ENCODE results near the gene PCDHGA6.
"Not testable (repeated sequence)": the region's sequence is repeated elsewhere in the genome, so short reads cannot be mapped to it uniquely, and the experiment has no call there.

Gene PCDHGA6

GRCh38 chr5:141409598-141410306 is 36.1 kb downstream of the PCDHGA6 start:
- H3K4me3 Mint-ChIP-seq, result no peak overlapping the region
- H3K4me1 Mint-ChIP-seq, result peaks cover 18% of the 10 kb centered on the region
- peaks cover 85% of the 10 kb centered on the region for H3K27me3 Mint-ChIP-seq
- H3K9me3 Mint-ChIP-seq, result peaks cover 10% of the 10 kb centered on the region
- ATAC-seq (replicated peaks; ENCODE audit: extremely low read depth, poor library complexity, severe bottlenecking), result no peak
- no peak for DNase-seq (ENCODE audit: low spot score in 2 of 2)
- peaks cover 9% of the 10 kb centered on the region for H3K36me3 Mint-ChIP-seq (ENCODE audit: insufficient read depth)
- no peak overlapping the region for H3K27ac Mint-ChIP-seq (ENCODE audit: low read depth)

- Mint-ChIP-seq H3K9me3 (peaks cover 10% of the 10 kb centered on the region), H3K4me3 (no peak overlapping the region), H3K4me1 (peaks cover 18% of the 10 kb centered on the region), H3K27me3 (peaks cover 85% of the 10 kb centered on the region), H3K27ac (ENCODE audit: low read depth) (no peak overlapping the region), H3K36me3 (ENCODE audit: insufficient read depth) (peaks cover 9% of the 10 kb centered on the region)
- DNase-seq (ENCODE audit: low spot score in 2 of 2) (no peak), ATAC-seq (replicated peaks; ENCODE audit: extremely low read depth, poor library complexity, severe bottlenecking) (no peak)
Observed at GRCh38 chr5:141411575-141411974, 37.9 kb downstream of the PCDHGA6 start.

DNA sequence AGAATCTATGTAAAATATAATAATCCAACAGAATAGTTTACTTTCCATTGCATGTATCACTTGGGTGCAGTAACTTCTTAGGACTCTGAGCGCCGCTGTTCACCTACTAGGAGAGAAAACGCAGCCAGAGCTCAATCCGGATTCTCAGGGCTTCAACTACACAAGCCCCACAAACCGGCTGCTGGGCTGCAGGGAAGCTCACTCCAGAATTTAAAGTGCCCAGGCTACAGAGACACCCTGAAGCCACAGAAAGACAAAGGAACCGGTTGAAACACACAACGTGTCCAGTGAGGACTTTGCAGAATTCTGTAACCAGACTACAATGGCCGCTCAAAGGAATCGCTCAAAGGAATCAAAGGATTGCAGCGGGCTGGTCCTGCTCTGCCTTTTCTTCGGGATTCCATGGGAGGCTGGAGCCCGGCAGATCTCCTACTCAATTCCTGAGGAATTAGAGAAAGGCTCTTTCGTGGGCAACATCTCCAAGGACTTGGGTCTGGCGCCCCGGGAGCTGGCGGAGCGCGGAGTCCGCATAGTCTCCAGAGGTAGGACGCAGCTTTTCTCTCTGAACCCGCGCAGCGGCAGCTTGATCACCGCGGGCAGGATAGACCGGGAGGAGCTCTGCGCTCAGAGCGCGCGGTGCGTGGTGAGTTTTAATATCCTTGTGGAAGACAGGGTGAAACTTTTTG is 39.3 kb downstream of the PCDHGA6 start, which contains the start of gene PCDHGA10:
PCDHGA10 (plus strand) TSS at position 134 of the 686 bp plus-strand sequence; CDS start at position 323, 189 bp downstream.
- Mint-ChIP-seq H3K9me3 (peaks cover 14% of the 10 kb centered on the region), H3K27me3 (peaks cover 88% of the 10 kb centered on the region), H3K4me3 (peak within 1 kb of the TSS; percentile 79), H3K4me1 (peaks cover 18% of the 10 kb centered on the region), H3K27ac (ENCODE audit: low read depth) (no peak within 1 kb of the TSS), H3K36me3 (ENCODE audit: insufficient read depth) (peaks cover 7% of the 10 kb centered on the region)
- ATAC-seq (replicated peaks; ENCODE audit: extremely low read depth, poor library complexity, severe bottlenecking), result peak; percentile 61
- DNase-seq (ENCODE audit: low spot score in 2 of 2), result no peak

- DNase-seq (ENCODE audit: low spot score in 2 of 2) (no peak), ATAC-seq (replicated peaks; ENCODE audit: extremely low read depth, poor library complexity, severe bottlenecking) (no peak)
- Mint-ChIP-seq H3K27ac (ENCODE audit: low read depth) (no peak overlapping the region), H3K9me3 (peaks cover 16% of the 10 kb centered on the region), H3K27me3 (peaks cover 88% of the 10 kb centered on the region), H3K4me1 (peaks cover 18% of the 10 kb centered on the region), H3K4me3 (peak overlapping the region; percentile 79), H3K36me3 (ENCODE audit: insufficient read depth) (peaks cover 11% of the 10 kb centered on the region)
Observed at GRCh38 chr5:141413540-141414069, 39.9 kb downstream of the PCDHGA6 start.

- Mint-ChIP-seq H3K4me1 (peaks cover 18% of the 10 kb centered on the region), H3K9me3 (peaks cover 11% of the 10 kb centered on the region), H3K27me3 (peaks cover 86% of the 10 kb centered on the region)
- not testable (repeated sequence) for H3K4me3 Mint-ChIP-seq; H3K27ac Mint-ChIP-seq (ENCODE audit: low read depth); ATAC-seq (replicated peaks; ENCODE audit: extremely low read depth, poor library complexity, severe bottlenecking); H3K36me3 Mint-ChIP-seq (ENCODE audit: insufficient read depth); DNase-seq (ENCODE audit: low spot score in 2 of 2)
Observed at GRCh38 chr5:141414548-141415274, 41.0 kb downstream of the PCDHGA6 start.

DNA sequence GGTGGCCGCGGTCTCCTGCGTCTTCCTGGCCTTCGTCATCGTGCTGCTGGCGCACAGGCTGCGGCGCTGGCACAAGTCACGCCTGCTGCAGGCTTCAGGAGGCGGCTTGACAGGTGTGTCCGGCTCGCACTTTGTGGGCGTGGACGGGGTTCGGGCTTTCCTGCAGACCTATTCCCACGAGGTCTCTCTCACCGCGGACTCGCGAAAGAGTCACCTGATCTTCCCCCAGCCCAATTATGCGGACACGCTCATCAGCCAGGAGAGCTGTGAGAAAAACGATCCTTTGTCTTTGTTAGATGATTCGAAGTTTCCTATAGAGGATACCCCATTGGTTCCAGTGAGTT is 41.6 kb downstream of the PCDHGA6 start:
- Mint-ChIP-seq H3K36me3 (ENCODE audit: insufficient read depth) (peaks cover 10% of the 10 kb centered on the region), H3K27me3 (peaks cover 86% of the 10 kb centered on the region), H3K4me1 (peaks cover 18% of the 10 kb centered on the region)
- H3K27ac Mint-ChIP-seq (ENCODE audit: low read depth); H3K9me3 Mint-ChIP-seq; DNase-seq (ENCODE audit: low spot score in 2 of 2); ATAC-seq (replicated peaks; ENCODE audit: extremely low read depth, poor library complexity, severe bottlenecking); H3K4me3 Mint-ChIP-seq: not testable (repeated sequence)

GRCh38 chr5:141417494-141418172 is 43.9 kb downstream of the PCDHGA6 start, which contains the start of gene PCDHGB7:
TSS of gene PCDHGB7 (plus strand) at chr5:141417677. CDS start at chr5:141417860, 183 bp downstream.
- H3K27me3 Mint-ChIP-seq, result peaks cover 92% of the 10 kb centered on the region
- peaks cover 18% of the 10 kb centered on the region for H3K36me3 Mint-ChIP-seq (ENCODE audit: insufficient read depth)
- not testable (repeated sequence) for DNase-seq (ENCODE audit: low spot score in 2 of 2); ATAC-seq (replicated peaks; ENCODE audit: extremely low read depth, poor library complexity, severe bottlenecking); H3K9me3 Mint-ChIP-seq; H3K27ac Mint-ChIP-seq (ENCODE audit: low read depth)
- peaks cover 24% of the 10 kb centered on the region for H3K4me1 Mint-ChIP-seq
- peak within 1 kb of the TSS; percentile 42 for H3K4me3 Mint-ChIP-seq

DNA sequence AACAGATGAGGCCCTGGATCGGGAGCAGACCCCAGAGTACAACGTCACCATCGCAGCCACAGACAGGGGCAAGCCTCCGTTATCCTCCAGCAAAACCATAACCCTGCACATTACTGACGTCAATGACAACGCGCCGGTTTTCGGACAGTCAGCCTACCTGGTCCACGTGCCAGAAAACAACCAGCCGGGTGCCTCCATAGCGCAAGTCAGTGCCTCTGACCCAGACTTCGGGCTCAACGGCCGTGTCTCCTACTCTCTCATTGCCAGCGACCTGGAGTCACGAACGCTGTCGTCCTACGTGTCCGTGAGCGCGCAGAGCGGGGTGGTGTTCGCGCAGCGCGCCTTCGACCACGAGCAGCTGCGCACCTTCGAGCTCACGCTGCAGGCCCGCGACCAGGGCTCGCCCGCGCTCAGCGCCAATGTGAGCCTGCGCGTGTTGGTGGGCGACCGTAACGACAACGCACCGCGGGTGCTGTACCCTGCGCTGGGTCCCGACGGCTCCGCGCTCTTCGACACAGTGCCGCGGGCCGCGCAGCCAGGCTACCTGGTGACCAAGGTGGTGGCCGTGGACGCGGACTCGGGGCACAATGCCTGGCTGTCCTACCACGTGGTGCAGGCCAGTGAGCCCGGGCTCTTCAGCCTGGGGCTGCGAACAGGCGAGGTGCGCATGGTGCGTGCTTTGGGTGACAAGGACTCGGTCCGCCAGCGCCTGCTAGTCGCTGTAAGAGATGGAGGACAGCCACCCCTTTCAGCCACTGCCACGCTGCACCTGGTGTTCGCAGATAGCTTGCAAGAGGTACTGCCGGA is 45.6 kb downstream of the PCDHGA6 start:
- H3K9me3 Mint-ChIP-seq, result peaks cover 6% of the 10 kb centered on the region
- no peak overlapping the region for H3K27ac Mint-ChIP-seq (ENCODE audit: low read depth)
- ATAC-seq (replicated peaks; ENCODE audit: extremely low read depth, poor library complexity, severe bottlenecking) (no peak), DNase-seq (ENCODE audit: low spot score in 2 of 2) (no peak)
- H3K4me1 Mint-ChIP-seq, result peaks cover 10% of the 10 kb centered on the region
- peaks cover 88% of the 10 kb centered on the region for H3K27me3 Mint-ChIP-seq
- H3K4me3 Mint-ChIP-seq, result no peak overlapping the region
- peaks cover 14% of the 10 kb centered on the region for H3K36me3 Mint-ChIP-seq (ENCODE audit: insufficient read depth)

GRCh38 chr5:141420855-141421488 is 47.3 kb downstream of the PCDHGA6 start, which contains the start of gene PCDHGA11:
TSS of gene PCDHGA11 (plus strand) at chr5:141421051. CDS start at chr5:141421228, 177 bp downstream.
- Mint-ChIP-seq H3K4me3 (peak within 1 kb of the TSS; percentile 34), H3K4me1 (peaks cover 6% of the 10 kb centered on the region), H3K36me3 (ENCODE audit: insufficient read depth) (peaks cover 14% of the 10 kb centered on the region), H3K27ac (ENCODE audit: low read depth) (peak within 1 kb of the TSS; percentile 61), H3K9me3 (peaks cover 6% of the 10 kb centered on the region), H3K27me3 (peaks cover 88% of the 10 kb centered on the region)
- ATAC-seq (replicated peaks; ENCODE audit: extremely low read depth, poor library complexity, severe bottlenecking), result no peak
- no peak for DNase-seq (ENCODE audit: low spot score in 2 of 2)

GRCh38 chr5:141421489-141421855 is 47.8 kb downstream of the PCDHGA6 start:
- Mint-ChIP-seq H3K4me3 (peak overlapping the region; percentile 34), H3K36me3 (ENCODE audit: insufficient read depth) (peaks cover 14% of the 10 kb centered on the region), H3K27me3 (peaks cover 88% of the 10 kb centered on the region), H3K9me3 (peaks cover 6% of the 10 kb centered on the region), H3K27ac (ENCODE audit: low read depth) (peak overlapping the region; percentile 61), H3K4me1 (peaks cover 6% of the 10 kb centered on the region)
- DNase-seq (ENCODE audit: low spot score in 2 of 2), result no peak
- no peak for ATAC-seq (replicated peaks; ENCODE audit: extremely low read depth, poor library complexity, severe bottlenecking)

GRCh38 chr5:141422742-141423291 is 49.1 kb downstream of the PCDHGA6 start:
- H3K27ac Mint-ChIP-seq (ENCODE audit: low read depth), result no peak overlapping the region
- H3K9me3 Mint-ChIP-seq, result peaks cover 4% of the 10 kb centered on the region
- peaks cover 6% of the 10 kb centered on the region for H3K4me1 Mint-ChIP-seq
- peaks cover 83% of the 10 kb centered on the region for H3K27me3 Mint-ChIP-seq
- DNase-seq (ENCODE audit: low spot score in 2 of 2) (no peak), ATAC-seq (replicated peaks; ENCODE audit: extremely low read depth, poor library complexity, severe bottlenecking) (no peak)
- peaks cover 14% of the 10 kb centered on the region for H3K36me3 Mint-ChIP-seq (ENCODE audit: insufficient read depth)
- H3K4me3 Mint-ChIP-seq, result no peak overlapping the region

Measured in central memory CD8-positive, alpha-beta T cell (primary cell).